H1 (cell line): Measurements from ENCODE around the gene GALNT11. TPM values are rescaled to one million over a fixed set of nuclear protein-coding genes. Genes with fewer than 3 reads are reported as not detected.

Source experiments
- CTCF ChIA-PET: fragments of 300-600 bp; sonication (Branson Sonifier 250); formaldehyde crosslinking; loops from one replicate; lab custom pipeline; 2021; ENCODE audit not compliant: partially characterized antibody; lab: Charles Lee
- POLR2A ChIA-PET: fragments of 300-600 bp; sonication (Branson Sonifier 250); formaldehyde crosslinking; loops from one replicate; lab custom pipeline; 2021; ENCODE audit warnings: inconsistent platforms; ENCODE audit not compliant: partially characterized antibody; lab: Charles Lee
- DNase-seq, 2 experiments: peaks; one replicate each; pipeline versions ENCODE4 v3.0.0 to v3.0.0-alpha.2; 2010 to 2022; ENCODE audit warnings: low spot score in 2 of 2, low read depth in 1 of 2, mixed read lengths in 1 of 2
- FAIRE-seq: peaks from 2 replicates; lab custom pipeline; 2011; peaks lifted over from hg19 to GRCh38; lab: Jason Lieb, UNC
- H2AFZ ChIP-seq: 2 replicates; pipeline ENCODE4 v1.8.1; 2012; ENCODE audit warnings: low read length, inconsistent platforms
- H2AK5ac ChIP-seq: 2 replicates; pipeline ENCODE4 v1.6.1; 2013; ENCODE audit warnings: low read depth, low read length
- H2BK120ac ChIP-seq: replicated peaks from 2 replicates; pipeline ENCODE3; 2013; ENCODE audit warnings: low read depth, low read length, inconsistent platforms
- H2BK12ac ChIP-seq: 2 replicates; pipeline ENCODE4 v1.6.1; 2013; ENCODE audit warnings: low read depth, low read length
- H2BK15ac ChIP-seq: 2 replicates; pipeline ENCODE4 v1.6.1; 2013; ENCODE audit warnings: low read length
- H2BK20ac ChIP-seq: 2 replicates; pipeline ENCODE4 v1.6.1; 2013; ENCODE audit warnings: low read length
- H2BK5ac ChIP-seq: 2 replicates; pipeline ENCODE4 v1.6.1; 2013; ENCODE audit warnings: low read depth, low read length
- H3K14ac ChIP-seq: 2 replicates; pipeline ENCODE4 v1.6.1; 2013; ENCODE audit warnings: inconsistent platforms; ENCODE audit not compliant: insufficient read length
- H3K18ac ChIP-seq: 2 replicates; pipeline ENCODE4 v1.6.1; 2013; ENCODE audit warnings: low read length; ENCODE audit errors: extremely low read depth
- H3K23ac ChIP-seq: 2 replicates; pipeline ENCODE4 v1.6.1; 2013; ENCODE audit warnings: inconsistent platforms; ENCODE audit not compliant: insufficient read length
- H3K23me2 ChIP-seq: 2 replicates; pipeline ENCODE4 v1.6.1; 2013; ENCODE audit warnings: low read depth, low read length
- H3K27ac ChIP-seq: 2 replicates; pipeline ENCODE4 v1.6.1; 2011; ENCODE audit warnings: low read depth, low read length, inconsistent platforms
- H3K27me3 ChIP-seq, 4 experiments: replicated peaks in 1 of 4; 1 replicate in 1 of 4; 2 replicates in 3 of 4; pipeline versions ENCODE4 v1.6.1 to v1.8.1; 2011 to 2013; ENCODE audit warnings: low read length in 3 of 4, mild to moderate bottlenecking in 3 of 4, inconsistent platforms in 2 of 4, mixed read lengths in 2 of 4, moderate library complexity in 1 of 4; ENCODE audit not compliant: control insufficient read depth in 3 of 4, insufficient read depth in 3 of 4; ENCODE audit errors: extremely low read depth in 1 of 4
- H3K36me3 ChIP-seq, 4 experiments: 2 replicates each; pipeline versions ENCODE4 v1.6.1 to v1.8.1; 2011 to 2013; ENCODE audit warnings: mild to moderate bottlenecking in 4 of 4, low read length in 3 of 4, moderate library complexity in 2 of 4, control low read depth in 1 of 4, inconsistent platforms in 1 of 4; ENCODE audit not compliant: insufficient read depth in 4 of 4, control insufficient read depth in 2 of 4
- H3K4ac ChIP-seq: replicated peaks from 2 replicates; pipeline ENCODE3; 2013; ENCODE audit warnings: low read length, low read depth, mixed read lengths, inconsistent platforms; ENCODE audit not compliant: insufficient read length
- H3K4me1 ChIP-seq, 4 experiments: replicated peaks in 1 of 4; 1 replicate in 1 of 4; 2 replicates in 3 of 4; pipeline versions ENCODE4 v1.6.1 to v1.8.1; 2011 to 2013; ENCODE audit warnings: low read length in 3 of 4, inconsistent platforms in 2 of 4, mixed read lengths in 1 of 4; ENCODE audit not compliant: insufficient read depth in 4 of 4, control insufficient read depth in 3 of 4
- H3K4me2 ChIP-seq, 2 experiments: 2 replicates each; pipeline versions ENCODE4 v1.6.1 to v1.8.1; 2011 to 2013; ENCODE audit warnings: low read depth in 2 of 2, low read length in 2 of 2, control low read depth in 1 of 2, inconsistent platforms in 1 of 2, mild to moderate bottlenecking in 1 of 2; ENCODE audit not compliant: insufficient read depth in 1 of 2
- H3K4me3 ChIP-seq, 4 experiments: fragments of 200-600, 300-600 bp in 1 of 4; sonication (generic), shearing (Covaris generic), sonication (Bioruptor Twin) in 1 of 4; 2 replicates each; pipeline versions ENCODE4 v1.5.1 to v1.8.1; 2011 to 2016; ENCODE audit warnings: low read length in 4 of 4, low read depth in 3 of 4, control low read depth in 2 of 4, inconsistent platforms in 2 of 4, mild to moderate bottlenecking in 2 of 4, mixed read lengths in 1 of 4, moderate library complexity in 1 of 4; ENCODE audit not compliant: insufficient read depth in 2 of 4; ENCODE audit errors: extremely low read depth in 1 of 4
- H3K56ac ChIP-seq: replicated peaks from 2 replicates; pipeline ENCODE3; 2013; ENCODE audit warnings: low read depth, mild to moderate bottlenecking, mixed read lengths, low read length, inconsistent platforms; ENCODE audit not compliant: insufficient read length
- H3K79me1 ChIP-seq: 2 replicates; pipeline ENCODE4 v1.6.1; 2013; ENCODE audit warnings: low read depth, low read length, control low read depth
- H3K79me2 ChIP-seq, 2 experiments: 2 replicates each; pipeline versions ENCODE4 v1.6.1 to v1.8.1; 2012 to 2013; ENCODE audit warnings: low read length in 2 of 2, mild to moderate bottlenecking in 2 of 2, inconsistent platforms in 1 of 2; ENCODE audit not compliant: insufficient read depth in 2 of 2, control insufficient read depth in 1 of 2
- H3K9ac ChIP-seq, 4 experiments: replicated peaks in 1 of 4; 1 replicate in 1 of 4; 2 replicates in 3 of 4; pipeline versions ENCODE4 v1.6.1 to v1.8.1; 2011 to 2013; ENCODE audit warnings: low read depth in 3 of 4, low read length in 3 of 4, control low read depth in 2 of 4, mild to moderate bottlenecking in 2 of 4, moderate library complexity in 2 of 4, inconsistent platforms in 1 of 4; ENCODE audit errors: extremely low read depth in 1 of 4
- H3K9me3 ChIP-seq, 2 experiments: 2 replicates each; pipeline versions ENCODE4 v1.6.1 to v1.8.1; 2012 to 2013; ENCODE audit warnings: mild to moderate bottlenecking in 2 of 2, moderate library complexity in 2 of 2, control low read depth in 1 of 2, inconsistent platforms in 1 of 2, low read depth in 1 of 2, low read length in 1 of 2, mixed read lengths in 1 of 2; ENCODE audit not compliant: insufficient read depth in 2 of 2
- H4K20me1 ChIP-seq, 2 experiments: replicated peaks in 1 of 2; 2 replicates each; pipeline versions ENCODE3 to v1.8.1; 2011 to 2013; ENCODE audit warnings: inconsistent platforms in 2 of 2, low read length in 2 of 2, mild to moderate bottlenecking in 1 of 2; ENCODE audit not compliant: insufficient read depth in 2 of 2, control insufficient read depth in 1 of 2
- H4K5ac ChIP-seq: 2 replicates; pipeline ENCODE4 v1.6.1; 2013; ENCODE audit warnings: low read length, low read depth, mixed read lengths, inconsistent platforms; ENCODE audit not compliant: insufficient read length
- H4K8ac ChIP-seq: 2 replicates; pipeline ENCODE4 v1.8.0; 2013; ENCODE audit warnings: mild to moderate bottlenecking, moderate library complexity, low read length, inconsistent platforms; ENCODE audit not compliant: insufficient read depth; ENCODE audit errors: extremely low read depth
- H4K91ac ChIP-seq: replicated peaks from 2 replicates; pipeline ENCODE3; 2013; ENCODE audit warnings: low read length, mixed read lengths, inconsistent platforms; ENCODE audit not compliant: insufficient read length
- BCL11A ChIP-seq, 2 experiments: IDR thresholded peaks; one replicate each; pipeline ENCODE4 v1.6.1; 2011; ENCODE audit warnings: low read depth in 2 of 2, low read length in 2 of 2, mild to moderate bottlenecking in 2 of 2
- BRCA1 ChIP-seq: IDR thresholded peaks from 2 replicates; pipeline ENCODE4 v1.6.1; 2012; ENCODE audit warnings: low read depth, low read length, improper control_type of control experiment
- CTBP2 ChIP-seq: IDR thresholded peaks from 2 replicates; pipeline ENCODE4 v1.7.0; 2011; ENCODE audit warnings: borderline replicate concordance, mild to moderate bottlenecking, moderate library complexity, mixed read lengths, low read length; ENCODE audit not compliant: insufficient read depth, insufficient read length
- EP300 ChIP-seq, 2 experiments: IDR thresholded peaks; 1 replicate in 1 of 2; 2 replicates in 1 of 2; pipeline ENCODE4 v1.6.1; 2011 to 2012; ENCODE audit warnings: low read depth in 2 of 2, low read length in 2 of 2, mild to moderate bottlenecking in 2 of 2, borderline replicate concordance in 1 of 2, inconsistent platforms in 1 of 2, moderate library complexity in 1 of 2
- GTF2F1 ChIP-seq: IDR thresholded peaks from 2 replicates; pipeline ENCODE4 v1.6.1; 2012; ENCODE audit warnings: low read depth, low read length, improper control_type of control experiment, borderline replicate concordance
- JUND ChIP-seq: IDR thresholded peaks from 2 replicates; pipeline ENCODE4 v1.6.1; 2011; ENCODE audit warnings: mild to moderate bottlenecking, improper control_type of control experiment, low read length
- KDM5A ChIP-seq: fragments of 200-600 bp; IDR thresholded peaks from 2 replicates; pipeline ENCODE4 v1.7.1; 2012; ENCODE audit warnings: mild to moderate bottlenecking, low read length, inconsistent platforms, mixed read lengths
- SAP30 ChIP-seq: fragments of 300-600 bp; sonication (generic); IDR thresholded peaks from 2 replicates; pipeline ENCODE4 v1.7.1; 2012; ENCODE audit warnings: low read length, moderate library complexity, mild to moderate bottlenecking, inconsistent platforms; ENCODE audit not compliant: insufficient read depth, insufficient replicate concordance
- SIRT6 ChIP-seq: IDR thresholded peaks from one replicate; pipeline ENCODE4 v1.7.1; 2012; ENCODE audit warnings: low read length, inconsistent platforms
- SP1 ChIP-seq: IDR thresholded peaks from 2 replicates; pipeline ENCODE4 v1.6.1; 2011; ENCODE audit warnings: low read depth, low read length
- YY1 ChIP-seq: IDR thresholded peaks from 2 replicates; pipeline ENCODE4 v1.6.1; 2011; ENCODE audit warnings: low read depth, mild to moderate bottlenecking, low read length
- ZNF274 ChIP-seq: IDR thresholded peaks from 2 replicates; pipeline ENCODE4 v1.7.0; 2012; ENCODE audit warnings: low read length, borderline replicate concordance; ENCODE audit errors: extremely low read depth
- WGBS, 2 experiments: shearing (Covaris generic) in 1 of 2; methylation state at CpG; one replicate each; pipeline versions ENCODE4 v1.1.6 to v1.1.7; 2013 to 2015; ENCODE audit warnings: low lambda C conversion rate in 2 of 2, mixed read lengths in 2 of 2, inconsistent platforms in 1 of 2, low coverage in 1 of 2, missing lambda C conversion rate in 1 of 2; ENCODE audit not compliant: insufficient replicate concordance in 2 of 2, insufficient coverage in 1 of 2, insufficient read length in 1 of 2; ENCODE audit errors: extremely low coverage in 1 of 2, missing lambda C conversion rate in 1 of 2; 5-methylcytosine and 5-hydroxymethylcytosine counted together
- polyA plus RNA-seq, 7 experiments: library from polyadenylated mRNA; depleted of rRNA in 3 of 7; stranded (reverse) in 5 of 7; unstranded in 2 of 7; fragments of >200 nt in 5 of 7; fragments of 200-250 nt in 2 of 7; gene quantifications; 1 replicate in 5 of 7; 2 replicates in 1 of 7; 4 replicates in 1 of 7; pipeline versions ENCODE4 v1.2.1 to v1.2.3, GENCODE V29; 2011 to 2013; ENCODE audit warnings: missing spikeins in 2 of 7, mixed read lengths in 2 of 7
- total RNA-seq: library from RNA; stranded (reverse); fragmentation: NEBNext Ultra II Directional; extraction: Animal tissue kit (Norgen Biotek cat#: 25700); gene quantifications from 2 replicates; pipeline ENCODE4 v1.2.1, GENCODE V29; 2021

GALNT11 gene
- total and polyA plus RNA-seq, 2 of the 8 experiments (the other 6 are each of a cell fraction or from before 2014, with no cell fraction given), result 20.5 to 23.2 TPM

GRCh38 chr7:152011860-152012259 is 13.6 kb upstream of the GALNT11 start:
- H3K56ac ChIP-seq, result no peak overlapping the region

More at GRCh38 chr7:152011860-152012259, 13.6 kb upstream of the GALNT11 start:
- Histone ChIP-seq H4K8ac (no peak overlapping the region), H3K79me2 (no peaks in the 10 kb centered on the region), H2BK5ac (no peak overlapping the region), H2BK12ac (no peak overlapping the region), H3K23me2 (no peaks in the 10 kb centered on the region; the same call in 1 of the 2 replicates)
- TF ChIP-seq BCL11A (IDR thresholded peaks at IDR 0.05; ENCODE audit: low read depth in 2 of 2, low read length in 2 of 2), result no peak
- TF ChIP-seq SIRT6, result no peak
- TF ChIP-seq BRCA1, result no peak
- TF ChIP-seq YY1, result no peak
- TF ChIP-seq SP1, result no peak
- no peak for TF ChIP-seq ZNF274
- TF ChIP-seq KDM5A, result no peak
- TF ChIP-seq EP300 (IDR thresholded peaks at IDR 0.05; ENCODE audit: borderline replicate concordance in 1 of 2, low read depth in 2 of 2, low read length in 2 of 2), result no peak
- no peak for TF ChIP-seq GTF2F1
- TF ChIP-seq CTBP2, result no peak
- TF ChIP-seq SAP30, result no peak
- no peak for TF ChIP-seq JUND
- TF ChIP-seq, all 59 proteins: peak for 0
- Histone ChIP-seq H3K36me3 (no peaks in the 10 kb centered on the region), H2AFZ (no peak overlapping the region), H3K9ac (no peak overlapping the region), H3K9me3 (no peaks in the 10 kb centered on the region; a peak in 1 of 4 replicates), H4K5ac (no peak overlapping the region), H2AK5ac (no peak overlapping the region), H3K14ac (no peak overlapping the region), H2BK20ac (no peak overlapping the region), H3K79me1 (no peaks in the 10 kb centered on the region), H3K18ac (no peak overlapping the region), H3K27ac (no peak overlapping the region), H3K4me1 (no peaks in the 10 kb centered on the region), H3K27me3 (no peaks in the 10 kb centered on the region), H3K4ac (no peak overlapping the region), H2BK120ac (no peak overlapping the region), H3K23ac (no peak overlapping the region), H4K20me1 (no peaks in the 10 kb centered on the region), H3K4me3 (no peak overlapping the region), H4K91ac (no peak overlapping the region), H3K4me2 (no peak overlapping the region), H2BK15ac (no peak overlapping the region)
- WGBS, 2 experiments, result 85% methylated on average over 3 of the region's 3 CpGs; no CpG with 5 or more reads in 1 of the 2 experiments
- POLR2A ChIA-PET, result no interaction called here
- CTCF ChIA-PET, result interaction anchor here (0.8 to 1.0 kb wide), 2 partner anchors 12 kb away, joined by 3 read pairs; no protein-coding TSS in a partner anchor
- no peak for FAIRE-seq
- DNase-seq, result no peak
